ENCODE measurements around the gene PAPPA. TPM values are rescaled to one million over a fixed set of nuclear protein-coding genes. Genes with fewer than 3 reads are reported as not detected.

Gene PAPPA
- total RNA-seq, 1 donor from 2014 or later: 172 TPM

DNA sequence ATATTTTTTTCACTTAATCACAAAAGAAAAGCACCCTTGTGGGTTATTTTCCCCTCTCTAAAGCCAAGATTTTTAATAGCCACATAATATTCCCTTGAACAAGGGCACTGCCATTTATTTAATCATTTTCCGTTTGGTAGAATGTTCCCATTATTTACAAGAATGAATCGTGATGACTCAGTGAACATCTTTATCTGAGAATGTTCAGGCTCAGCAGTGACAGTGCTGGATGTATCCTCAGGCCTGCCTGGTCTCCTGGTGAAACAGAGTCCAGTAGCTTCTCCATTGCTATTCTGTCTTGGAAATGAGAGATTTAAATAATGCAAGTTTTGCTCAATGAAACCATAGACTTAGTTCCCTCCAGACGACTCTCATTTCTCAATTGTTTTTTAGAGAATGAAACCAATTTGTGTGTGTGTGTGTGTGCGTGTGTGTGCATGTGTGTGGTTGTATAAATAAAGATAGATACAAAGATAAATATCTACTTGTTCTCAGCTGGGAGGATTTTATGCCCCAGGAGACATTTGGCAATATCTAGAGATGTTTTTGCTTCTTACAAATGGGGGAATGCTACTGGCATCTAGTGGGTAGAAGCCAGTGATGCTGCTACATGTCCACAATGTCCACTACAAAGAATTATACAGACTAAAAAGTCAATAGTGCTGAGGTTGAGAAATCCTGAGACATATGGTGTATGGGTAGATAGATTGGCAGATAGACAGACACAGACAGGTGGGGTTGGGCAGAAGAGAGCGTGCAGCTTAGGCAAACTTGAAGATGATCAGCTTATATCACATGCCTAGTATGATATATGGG lies 55.0 kb downstream of the PAPPA start:
- Histone ChIP-seq H4K20me1 (ENCODE audit: insufficient read depth, low read length) (peaks cover 11% of the 10 kb centered on the region), H3K4me2 (ENCODE audit: low read length) (no peak overlapping the region), H3K79me2 (ENCODE audit: insufficient read depth, low read length) (no peaks in the 10 kb centered on the region), H3K27me3 (ENCODE audit: insufficient read depth, low read length) (no peaks in the 10 kb centered on the region), H3K27ac (ENCODE audit: low read depth, low read length) (peak overlapping the region; percentile 7), H3K9ac (ENCODE audit: low read length) (no peak overlapping the region), H2AFZ (ENCODE audit: low read depth, low read length) (no peak overlapping the region), H3K4me3 (ENCODE audit: insufficient read depth, low read depth, low read length) (no peak overlapping the region), H3K9me3 (ENCODE audit: insufficient read depth, low read depth, low read length) (no peaks in the 10 kb centered on the region), H3K4me1 (ENCODE audit: insufficient read depth, low read length) (peaks cover 3% of the 10 kb centered on the region), H3K36me3 (ENCODE audit: insufficient read depth, low read length) (peaks cover 11% of the 10 kb centered on the region)
- peaks cover 35% of the 10 kb centered on the region for H3K4me1 Mint-ChIP-seq (ENCODE audit: low read depth, unreplicated experiment)
- DNase-seq (ENCODE audit: low read depth) (no peak), FAIRE-seq (no peak)
- H3K36me3 Mint-ChIP-seq (ENCODE audit: low read depth, unreplicated experiment): peaks cover 60% of the 10 kb centered on the region
- no peak for TF ChIP-seq EZH2 (IDR thresholded peaks at IDR 0.05; ENCODE audit: insufficient read depth, low read length)
- no peak for TF ChIP-seq CTCF (IDR thresholded peaks at IDR 0.05; ENCODE audit: insufficient read depth, low read depth, low read length)
- H3K4me3 Mint-ChIP-seq (ENCODE audit: unreplicated experiment): no peak overlapping the region
- no peaks in the 10 kb centered on the region for H3K27me3 Mint-ChIP-seq (ENCODE audit: low read depth, unreplicated experiment)
- peak overlapping the region; percentile 16 for H3K27ac Mint-ChIP-seq (ENCODE audit: unreplicated experiment)
- peaks cover 2% of the 10 kb centered on the region for H3K9me3 Mint-ChIP-seq (ENCODE audit: unreplicated experiment)

- Histone ChIP-seq H3K4me1 (ENCODE audit: insufficient read depth, low read length) (peaks cover 3% of the 10 kb centered on the region), H3K9me3 (ENCODE audit: insufficient read depth, low read depth, low read length) (no peaks in the 10 kb centered on the region), H2AFZ (ENCODE audit: low read depth, low read length) (no peak overlapping the region), H3K36me3 (ENCODE audit: insufficient read depth, low read length) (peaks cover 16% of the 10 kb centered on the region), H3K9ac (ENCODE audit: low read length) (no peak overlapping the region), H3K4me3 (ENCODE audit: insufficient read depth, low read depth, low read length) (no peak overlapping the region), H3K27ac (ENCODE audit: low read depth, low read length) (no peak overlapping the region), H3K27me3 (ENCODE audit: insufficient read depth, low read length) (no peaks in the 10 kb centered on the region), H3K79me2 (ENCODE audit: insufficient read depth, low read length) (no peaks in the 10 kb centered on the region), H3K4me2 (ENCODE audit: low read length) (no peak overlapping the region), H4K20me1 (ENCODE audit: insufficient read depth, low read length) (peaks cover 15% of the 10 kb centered on the region)
- FAIRE-seq: no peak
- H3K36me3 Mint-ChIP-seq (ENCODE audit: low read depth, unreplicated experiment): peaks cover 64% of the 10 kb centered on the region
- no peaks in the 10 kb centered on the region for H3K9me3 Mint-ChIP-seq (ENCODE audit: unreplicated experiment)
- H3K27ac Mint-ChIP-seq (ENCODE audit: unreplicated experiment): peak overlapping the region; percentile 58
- H3K4me1 Mint-ChIP-seq (ENCODE audit: low read depth, unreplicated experiment): peaks cover 36% of the 10 kb centered on the region
- DNase-seq (ENCODE audit: low read depth): no peak
- no peak overlapping the region for H3K4me3 Mint-ChIP-seq (ENCODE audit: unreplicated experiment)
- no peaks in the 10 kb centered on the region for H3K27me3 Mint-ChIP-seq (ENCODE audit: low read depth, unreplicated experiment)
- TF ChIP-seq EZH2 (IDR thresholded peaks at IDR 0.05; ENCODE audit: insufficient read depth, low read length) (no peak), CTCF (IDR thresholded peaks at IDR 0.05; ENCODE audit: insufficient read depth, low read depth, low read length) (no peak)
These were observed 56.0 kb downstream of the PAPPA start for GRCh38 chr9:116209414-116210116.
